HL-60 (cell line): ENCODE data around the gene UXS1.

ENCODE experiments used
- DNase-seq, 2 experiments: peaks; one replicate each; pipeline ENCODE4 v3.0.0-alpha.2; 2010 to 2020; ENCODE audit warnings: low read depth in 1 of 2, low spot score in 1 of 2
- H3K27ac ChIP-seq: fragments of 250-450 bp; sonication (Bioruptor Pico); replicated peaks from 2 replicates; pipeline ENCODE4 v1.5.1; 2020; ENCODE audit warnings: mild to moderate bottlenecking, moderate library complexity
- H3K27me3 ChIP-seq: fragments of 250-450 bp; sonication (Bioruptor Pico); 2 replicates; pipeline ENCODE4 v1.5.1; 2021; ENCODE audit warnings: mild to moderate bottlenecking, moderate library complexity; ENCODE audit not compliant: insufficient read depth, poor library complexity, severe bottlenecking
- H3K4me3 ChIP-seq: replicated peaks from 2 replicates; pipeline ENCODE4 v1.5.1; 2011; ENCODE audit warnings: mild to moderate bottlenecking, control low read depth, low read length; ENCODE audit not compliant: insufficient read depth
- CTCF ChIP-seq: IDR thresholded peaks from one replicate; pipeline ENCODE4 v1.5.1; 2011; ENCODE audit warnings: low read length, control low read depth, inconsistent platforms; ENCODE audit not compliant: insufficient read depth
- GABPA ChIP-seq: IDR thresholded peaks from 2 replicates; pipeline ENCODE4 v1.6.1; 2012; ENCODE audit warnings: low read depth
- POLR2AphosphoS5 ChIP-seq: IDR thresholded peaks from 2 replicates; pipeline ENCODE4 v1.6.1; 2012; ENCODE audit warnings: low read depth
- REST ChIP-seq: IDR thresholded peaks from 2 replicates; pipeline ENCODE4 v1.6.1; 2012; ENCODE audit warnings: low read depth; ENCODE audit not compliant: insufficient replicate concordance
- SPI1 ChIP-seq: IDR thresholded peaks from 2 replicates; pipeline ENCODE4 v1.6.1; 2012; ENCODE audit warnings: low read depth, mild to moderate bottlenecking, borderline replicate concordance

The UXS1 gene

GRCh38 chr2:106144621-106145331, 49.3 kb downstream of the UXS1 start:
- H3K27me3 ChIP-seq: no peaks in the 10 kb centered on the region
- H3K4me3 ChIP-seq: no peak overlapping the region
- H3K27ac ChIP-seq: no peak overlapping the region
- no peak for TF ChIP-seq POLR2AphosphoS5
- DNase-seq: no peak

GRCh38 chr2:106143495-106144215, 50.4 kb downstream of the UXS1 start:
- Histone ChIP-seq H3K27ac (no peak overlapping the region), H3K4me3 (no peak overlapping the region), H3K27me3 (no peaks in the 10 kb centered on the region)
- DNase-seq: no peak
- TF ChIP-seq REST (no peak), SPI1 (no peak), GABPA (no peak), POLR2AphosphoS5 (no peak), CTCF (no peak)

- H3K4me3 ChIP-seq: no peak overlapping the region
- no peaks in the 10 kb centered on the region for H3K27me3 ChIP-seq
- no peak for DNase-seq
- no peak overlapping the region for H3K27ac ChIP-seq
- TF ChIP-seq SPI1 (no peak), REST (no peak), POLR2AphosphoS5 (no peak), CTCF (no peak), GABPA (no peak)
Observed at GRCh38 chr2:106142683-106143082, 51.4 kb downstream of the UXS1 start.

- H3K27ac ChIP-seq: no peak overlapping the region
- TF ChIP-seq SPI1 (no peak), GABPA (no peak)
- no peaks in the 10 kb centered on the region for H3K27me3 ChIP-seq
- no peak overlapping the region for H3K4me3 ChIP-seq
- no peak for DNase-seq
Observed at GRCh38 chr2:106140913-106141312, 53.2 kb downstream of the UXS1 start.

- TF ChIP-seq SPI1 (no peak), GABPA (no peak), REST (no peak)
- no peak overlapping the region for H3K27ac ChIP-seq
- no peaks in the 10 kb centered on the region for H3K27me3 ChIP-seq
- no peak for DNase-seq
- H3K4me3 ChIP-seq: no peak overlapping the region
Observed at GRCh38 chr2:106140113-106140512, 54.0 kb downstream of the UXS1 start.
